ENCODE data around the gene DPPA4.

DPPA4 gene

GRCh38 chr3:109278141-109278540 lies 59.2 kb downstream of the DPPA4 start:
- Histone ChIP-seq H3K36me3 (no peaks in the 10 kb centered on the region), H3K27ac (no peak overlapping the region), H3K27me3 (no peaks in the 10 kb centered on the region), H3K4me1 (ENCODE audit: control insufficient read depth in 1 of 2, insufficient read depth in 1 of 2, low read depth in 1 of 2, low read length in 1 of 2) (no peaks in the 10 kb centered on the region), H3K4me3 (ENCODE audit: low read depth in 1 of 2, low read length in 1 of 2) (no peak overlapping the region), H3K9me3 (no peaks in the 10 kb centered on the region)
- TF ChIP-seq, protein P1, sequence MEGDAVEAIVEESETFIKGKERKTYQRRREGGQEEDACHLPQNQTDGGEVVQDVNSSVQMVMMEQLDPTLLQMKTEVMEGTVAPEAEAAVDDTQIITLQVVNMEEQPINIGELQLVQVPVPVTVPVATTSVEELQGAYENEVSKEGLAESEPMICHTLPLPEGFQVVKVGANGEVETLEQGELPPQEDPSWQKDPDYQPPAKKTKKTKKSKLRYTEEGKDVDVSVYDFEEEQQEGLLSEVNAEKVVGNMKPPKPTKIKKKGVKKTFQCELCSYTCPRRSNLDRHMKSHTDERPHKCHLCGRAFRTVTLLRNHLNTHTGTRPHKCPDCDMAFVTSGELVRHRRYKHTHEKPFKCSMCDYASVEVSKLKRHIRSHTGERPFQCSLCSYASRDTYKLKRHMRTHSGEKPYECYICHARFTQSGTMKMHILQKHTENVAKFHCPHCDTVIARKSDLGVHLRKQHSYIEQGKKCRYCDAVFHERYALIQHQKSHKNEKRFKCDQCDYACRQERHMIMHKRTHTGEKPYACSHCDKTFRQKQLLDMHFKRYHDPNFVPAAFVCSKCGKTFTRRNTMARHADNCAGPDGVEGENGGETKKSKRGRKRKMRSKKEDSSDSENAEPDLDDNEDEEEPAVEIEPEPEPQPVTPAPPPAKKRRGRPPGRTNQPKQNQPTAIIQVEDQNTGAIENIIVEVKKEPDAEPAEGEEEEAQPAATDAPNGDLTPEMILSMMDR (IDR thresholded peaks at IDR 0.05): no peak

Measured in neutrophil (primary cell).